COLO668 (cell line): Measurements from ENCODE around the gene OTP.

Experiments used
- DNase-seq: peaks from one replicate; lab custom pipeline; 2025; ENCODE audit not compliant: unreplicated experiment; lab: John Stamatoyannopoulos, UW

The OTP gene

GRCh38 chr5:77637998-77638762 is at the start of gene OTP:
Gene OTP (minus strand): TSS chr5:77638713. CDS start chr5:77638549, 164 bp downstream.
- no peak for DNase-seq

- no peak for DNase-seq
These were observed 44.7 kb upstream of the OTP start for GRCh38 chr5:77683171-77683732.

- no peak for DNase-seq
These were observed 32.0 kb upstream of the OTP start for GRCh38 chr5:77670526-77670925.

- no peak for DNase-seq
These were observed 31.2 kb upstream of the OTP start for GRCh38 chr5:77669677-77670076.

- no peak for DNase-seq
These were observed 24.8 kb upstream of the OTP start for GRCh38 chr5:77663090-77663863.

GRCh38 chr5:77662635-77663034 is 24.1 kb upstream of the OTP start:
- DNase-seq = no peak

- no peak for DNase-seq
These were observed 20.1 kb upstream of the OTP start for GRCh38 chr5:77658662-77659061.

GRCh38 chr5:77651343-77651742 is 12.8 kb upstream of the OTP start:
- DNase-seq = no peak

GRCh38 chr5:77650686-77651085 is 12.2 kb upstream of the OTP start:
- DNase-seq = no peak

- no peak for DNase-seq
These were observed 11.3 kb upstream of the OTP start for GRCh38 chr5:77649776-77650175.

GRCh38 chr5:77645995-77646639 is 7.6 kb upstream of the OTP start:
- no peak for DNase-seq

- DNase-seq = peak; percentile 59
These were observed 6.9 kb upstream of the OTP start for GRCh38 chr5:77645158-77645994.

- DNase-seq = no peak
These were observed 6.1 kb upstream of the OTP start for GRCh38 chr5:77644371-77645157.

- no peak for DNase-seq
These were observed 5.3 kb upstream of the OTP start for GRCh38 chr5:77643654-77644370.

GRCh38 chr5:77642738-77643653 is 4.5 kb upstream of the OTP start:
- DNase-seq = no peak

GRCh38 chr5:77641963-77642737 is 3.6 kb upstream of the OTP start:
- DNase-seq = no peak

GRCh38 chr5:77641397-77641943 is 3.0 kb upstream of the OTP start:
- no peak for DNase-seq
